GM12878 (cell line): Measurements from ENCODE around the gene EP400. TPM values are rescaled to one million over a fixed set of nuclear protein-coding genes. Genes with fewer than 3 reads are reported as not detected.

Source experiments
- ATAC-seq: fragments of 200-7000 bp; cut with Tn5 transposase; 3 replicates; pipeline ENCODE4 v1.9.1; 2020; ENCODE audit warnings: mild to moderate bottlenecking, moderate library complexity
- BruUV-seq: library from RNA; stranded (reverse); fragments of 400-500 nt; replicated peaks from 2 replicates; lab custom pipeline; 2021; lab: Mats Ljungman, UMichigan
- CTCF ChIA-PET: fragments of 300-600 bp; sonication (Branson Sonifier 250); formaldehyde crosslinking; extraction: SDS; loops from one replicate; lab custom pipeline; 2021; ENCODE audit warnings: inconsistent platforms; lab: Yijun Ruan, JAX
- POLR2A ChIA-PET: fragments of 350-600 bp; formaldehyde crosslinking; extraction: SDS; loops from one replicate; lab custom pipeline; 2021; ENCODE audit warnings: inconsistent platforms; lab: Charles Lee
- RAD21 ChIA-PET: fragments of 300-600 bp; sonication (Branson Sonifier 250); formaldehyde crosslinking; loops from one replicate; lab custom pipeline; 2023; ENCODE audit warnings: antibody characterized with exemption; ENCODE audit not compliant: unreplicated experiment; lab: Charles Lee
- SMC1A ChIA-PET: fragments of 300-600 bp; sonication (Branson Sonifier 250); formaldehyde crosslinking; loops from one replicate; lab custom pipeline; 2023; ENCODE audit not compliant: unreplicated experiment, uncharacterized antibody; lab: Charles Lee
- DNase-seq: peaks from one replicate; pipeline ENCODE4 v3.0.0-alpha.2; 2011; ENCODE audit warnings: low read depth, low spot score
- FAIRE-seq: peaks from 3 replicates; lab custom pipeline; 2011; peaks lifted over from hg19 to GRCh38; lab: Jason Lieb, UNC
- H2AFZ ChIP-seq: 2 replicates; pipeline ENCODE4 v1.6.0; 2011; ENCODE audit warnings: low read depth, low read length, control low read depth; ENCODE audit not compliant: control insufficient read depth
- H3K27ac ChIP-seq: 2 replicates; pipeline ENCODE4 v1.5.1; 2011; ENCODE audit warnings: control low read depth; ENCODE audit not compliant: control insufficient read depth, insufficient read depth
- H3K27me3 ChIP-seq, 2 experiments: replicated peaks in 1 of 2; 2 replicates each; pipeline versions ENCODE4 v1.6.0 to v1.6.1; 2011; ENCODE audit warnings: low read length in 1 of 2; ENCODE audit not compliant: control insufficient read depth in 2 of 2, insufficient read depth in 2 of 2
- H3K36me3 ChIP-seq, 2 experiments: 2 replicates each; pipeline ENCODE4 v1.5.1; 2011; ENCODE audit warnings: low read length in 1 of 2; ENCODE audit not compliant: control insufficient read depth in 2 of 2, insufficient read depth in 2 of 2
- H3K4me1 ChIP-seq: 2 replicates; pipeline ENCODE4 v1.6.1; 2011; ENCODE audit warnings: mild to moderate bottlenecking, low read length, moderate library complexity, mixed read lengths; ENCODE audit not compliant: control insufficient read depth, insufficient read depth
- H3K4me2 ChIP-seq: 2 replicates; pipeline ENCODE4 v1.6.0; 2011; ENCODE audit warnings: control low read depth; ENCODE audit not compliant: control insufficient read depth, insufficient read depth
- H3K4me3 ChIP-seq: fragments of 200-600 bp; sonication (generic); 2 replicates; pipeline ENCODE4 v1.5.1; 2016
- H3K79me2 ChIP-seq: 2 replicates; pipeline ENCODE4 v1.6.0; 2011; ENCODE audit warnings: low read length; ENCODE audit not compliant: control insufficient read depth, insufficient read depth
- H3K9ac ChIP-seq: 2 replicates; pipeline ENCODE4 v1.8.0; 2011; ENCODE audit warnings: low read length, control low read depth, mixed read lengths; ENCODE audit not compliant: control insufficient read depth, insufficient read depth
- H3K9me3 ChIP-seq: replicated peaks from 3 replicates; pipeline ENCODE4 v1.5.1; 2011; ENCODE audit warnings: mild to moderate bottlenecking, low read length; ENCODE audit not compliant: control insufficient read depth, insufficient read depth
- H4K20me1 ChIP-seq: 2 replicates; pipeline ENCODE4 v1.6.0; 2011; ENCODE audit not compliant: control insufficient read depth, insufficient read depth
- ATF7 ChIP-seq: fragments of 450-650 bp; IDR thresholded peaks from 2 replicates; pipeline ENCODE4 v1.6.1; 2016; ENCODE audit warnings: low read depth, mild to moderate bottlenecking
- CHD2 ChIP-seq: IDR thresholded peaks from 2 replicates; pipeline ENCODE4 v1.6.1; 2011; ENCODE audit warnings: low read depth, low read length, improper control_type of control experiment, borderline replicate concordance
- CREM ChIP-seq: IDR thresholded peaks from 2 replicates; pipeline ENCODE4 v1.6.1; 2014; ENCODE audit warnings: antibody characterized with exemption, low read depth
- CUX1 ChIP-seq: IDR thresholded peaks from 2 replicates; pipeline ENCODE4 v1.6.1; 2012; ENCODE audit warnings: improper control_type of control experiment, low read depth, low read length; ENCODE audit not compliant: insufficient replicate concordance
- ETV6 ChIP-seq, 2 experiments: fragments of 450-650 bp in 1 of 2; IDR thresholded peaks in 1 of 2; conservative IDR thresholded peaks in 1 of 2; 2 replicates each; pipeline ENCODE4 v1.6.1; 2014; ENCODE audit warnings: antibody characterized with exemption in 1 of 2, borderline replicate concordance in 1 of 2, low read depth in 1 of 2, mild to moderate bottlenecking in 1 of 2, moderate library complexity in 1 of 2
- IKZF2 ChIP-seq, 2 experiments: fragments of 450-650 bp; IDR thresholded peaks; 2 replicates each; pipeline ENCODE4 v1.6.1; 2017; ENCODE audit warnings: mild to moderate bottlenecking in 2 of 2, moderate library complexity in 2 of 2
- JUND ChIP-seq: IDR thresholded peaks from 2 replicates; pipeline ENCODE4 v1.6.1; 2012; ENCODE audit warnings: low read depth, mild to moderate bottlenecking, low read length, improper control_type of control experiment, moderate library complexity
- MEF2B ChIP-seq: fragments of 450-650 bp; IDR thresholded peaks from 2 replicates; pipeline ENCODE4 v1.6.1; 2018; ENCODE audit warnings: mild to moderate bottlenecking, moderate library complexity; ENCODE audit not compliant: partially characterized antibody, poor library complexity, severe bottlenecking
- RELB ChIP-seq: fragments of 450-650 bp; IDR thresholded peaks from 2 replicates; pipeline ENCODE4 v1.6.1; 2017; ENCODE audit warnings: low read depth, mild to moderate bottlenecking, moderate library complexity
- REST ChIP-seq: IDR thresholded peaks from 2 replicates; pipeline ENCODE4 v1.6.1; 2012; ENCODE audit warnings: mild to moderate bottlenecking, low read depth, low read length
- TCF7 ChIP-seq: IDR thresholded peaks from 2 replicates; pipeline ENCODE4 v1.6.1; 2014; ENCODE audit warnings: antibody characterized with exemption, borderline replicate concordance
- ZNF384 ChIP-seq: IDR thresholded peaks from 2 replicates; pipeline ENCODE4 v1.6.1; 2012; ENCODE audit warnings: low read depth, mild to moderate bottlenecking, low read length, improper control_type of control experiment, borderline replicate concordance
- WGBS: methylation state at CpG from one replicate; pipeline ENCODE4 v1.1.6; 2016; ENCODE audit warnings: low lambda C conversion rate; ENCODE audit not compliant: insufficient replicate concordance, insufficient coverage; ENCODE audit errors: missing lambda C conversion rate; 5-methylcytosine and 5-hydroxymethylcytosine counted together
- in situ Hi-C: fragments of 300-500 bp; cut with MboI; formaldehyde crosslinking; loops from 9 replicates; pipeline ENCODE4 v1.14.3; 2018; ENCODE audit warnings: mixed read lengths
- intact Hi-C: fragments of 100-400 bp; cut with micrococcal nuclease; formaldehyde crosslinking; loops from one replicate; pipeline ENCODE4 v1.14.2; 2022; ENCODE audit not compliant: unreplicated experiment
- polyA plus RNA-seq, 11 experiments: library from polyadenylated mRNA; depleted of rRNA in 4 of 11; unstranded in 6 of 11; stranded (reverse) in 5 of 11; fragments of >200 nt; fragmentation: Nextera tagmentation in 4 of 11; fragmentation: Illumina TruSeq in 1 of 11; extraction: Ambion mirVana in 4 of 11; extraction: Trizol in 1 of 11; gene quantifications; 1 replicate in 1 of 11; 2 replicates in 10 of 11; pipeline versions ENCODE4 v1.2.1 to v1.2.3, GENCODE V29; 2011 to 2016; ENCODE audit warnings: inconsistent platforms in 2 of 11, missing spikeins in 2 of 11, low read depth in 1 of 11
- total RNA-seq, 4 experiments: library from RNA; depleted of rRNA in 3 of 4; stranded (reverse); fragments of >200 nt in 3 of 4; fragmentation: Illumina TruSeq in 1 of 4; extraction: Trizol in 1 of 4; gene quantifications; 2 replicates each; pipeline versions ENCODE4 v1.2.1 to v1.2.3, GENCODE V29; 2013 to 2021

The EP400 gene
- total and polyA plus RNA-seq, 10 of the 15 experiments (the other 5 are each of a cell fraction or from before 2014, with no cell fraction given): 3.8 to 44.2 (median 8.4) TPM

- H3K9ac ChIP-seq: no peak overlapping the region
- no peak overlapping the region for H3K27ac ChIP-seq
- H3K36me3 ChIP-seq: no peaks in the 10 kb centered on the region; a peak in 2 of 4 replicates
- H3K4me2 ChIP-seq: no peak overlapping the region
- no peaks in the 10 kb centered on the region for H3K4me1 ChIP-seq
- no peak overlapping the region for H3K4me3 ChIP-seq
- ATAC-seq: no peak
- no peaks in the 10 kb centered on the region for H3K27me3 ChIP-seq
- RAD21 ChIA-PET: no interaction called here
- WGBS: 90% methylated on average over 36 of the region's 36 CpGs
- no peaks in the 10 kb centered on the region for H3K9me3 ChIP-seq
- no peak overlapping the region for H2AFZ ChIP-seq
- BruUV-seq: no TSS peak
- POLR2A ChIA-PET: no interaction called here
- intact Hi-C loops (no loop called here), in situ Hi-C loops (no loop called here)
- no peak for FAIRE-seq
- CTCF ChIA-PET: no interaction called here
- no peak for DNase-seq
- SMC1A ChIA-PET: no interaction called here
- H3K79me2 ChIP-seq: no peaks in the 10 kb centered on the region
- H4K20me1 ChIP-seq: no peaks in the 10 kb centered on the region
- no peak for TF ChIP-seq REST
- TF ChIP-seq ZNF384: no peak
- no peak for TF ChIP-seq CUX1
- no peak for TF ChIP-seq ATF7
- TF ChIP-seq CREM: no peak
- no peak for TF ChIP-seq MEF2B
- TF ChIP-seq JUND: no peak
- no peak for TF ChIP-seq IKZF2 (IDR thresholded peaks at IDR 0.05)
- TF ChIP-seq CHD2: no peak
- no peak for TF ChIP-seq TCF7
- TF ChIP-seq ETV6 (conservative IDR thresholded peaks at IDR 0.05 in 1 of 2, IDR thresholded peaks at IDR 0.05 in 1 of 2; ENCODE audit: borderline replicate concordance in 1 of 2, low read depth in 1 of 2): no peak
- TF ChIP-seq RELB: no peak
These were observed 33.2 kb upstream of the EP400 start for GRCh38 chr12:131916306-131917138.
